T-cell (primary cell): Measurements from ENCODE around the gene KLHL35. TPM values are rescaled to one million over a fixed set of nuclear protein-coding genes. Genes with fewer than 3 reads are reported as not detected.

Experiments used
- ATAC-seq, 4 experiments: fragments of 200-7000 bp in 3 of 4; fragments of 150-1000 bp in 1 of 4; cut with Tn5 transposase; replicated peaks in 1 of 4; 1 replicate in 3 of 4; 2 replicates in 1 of 4; pipeline ENCODE4 v1.10.0; 2021; ENCODE audit warnings: moderate library complexity in 3 of 4, mild to moderate bottlenecking in 2 of 4, moderate number of reproducible peaks in 1 of 4
- CTCF ChIA-PET, 2 donors: fragments of 300-600 bp; sonication (Branson Sonifier 250); formaldehyde crosslinking; loops; one replicate each; lab custom pipeline; 2022; ENCODE audit warnings: antibody characterized with exemption in 2 of 2; lab: Charles Lee
- POLR2A ChIA-PET, 2 donors: fragments of 300-600 bp; sonication (Branson Sonifier 250); formaldehyde crosslinking; loops; one replicate each; lab custom pipeline; 2022; ENCODE audit warnings: antibody characterized with exemption in 2 of 2; lab: Charles Lee
- DNase-seq, 35 experiments: peaks; one replicate each; pipeline versions ENCODE4 v3.0.0 to v3.0.0-alpha.2; 2013 to 2023
- H3K27ac ChIP-seq: one replicate; pipeline ENCODE4 v1.5.1; 2013; ENCODE audit warnings: low read length
- H3K27me3 ChIP-seq, 2 experiments: replicated peaks in 1 of 2; 1 replicate in 1 of 2; 2 replicates in 1 of 2; pipeline versions ENCODE4 v1.6.1 to v1.7.0; 2013; ENCODE audit warnings: low read length in 1 of 2, mixed read lengths in 1 of 2; ENCODE audit not compliant: control insufficient read depth in 2 of 2, insufficient read depth in 2 of 2; ENCODE audit errors: extremely low read depth in 1 of 2
- H3K36me3 ChIP-seq, 2 donors: 1 replicate in 1 of 2; 2 replicates in 1 of 2; pipeline versions ENCODE4 v1.6.1 to v1.7.0; 2013; ENCODE audit warnings: low read length in 1 of 2; ENCODE audit not compliant: control insufficient read depth in 2 of 2, insufficient read depth in 1 of 2; ENCODE audit errors: extremely low read depth in 1 of 2
- H3K4me1 ChIP-seq, 2 experiments: 1 replicate in 1 of 2; 2 replicates in 1 of 2; pipeline versions ENCODE4 v1.6.1 to v1.7.0; 2013; ENCODE audit warnings: low read length in 2 of 2, mixed read lengths in 1 of 2; ENCODE audit not compliant: insufficient read depth in 2 of 2, control insufficient read depth in 1 of 2; ENCODE audit errors: extremely low read depth in 1 of 2
- H3K4me3 ChIP-seq, 2 donors: 1 replicate in 1 of 2; 2 replicates in 1 of 2; pipeline versions ENCODE4 v1.5.1 to v1.7.0; 2013; ENCODE audit warnings: mild to moderate bottlenecking in 2 of 2, low read length in 1 of 2, moderate library complexity in 1 of 2; ENCODE audit not compliant: control insufficient read depth in 1 of 2; ENCODE audit errors: extremely low read depth in 1 of 2
- H3K9me3 ChIP-seq: 2 replicates; pipeline ENCODE4 v1.7.0; 2013
- H3K27ac Mint-ChIP-seq, 2 donors: one replicate each; pipeline ENCODE4 v1.8.0; 2020 to 2021; ENCODE audit warnings: mild to moderate bottlenecking in 2 of 2, mixed read lengths in 2 of 2
- H3K27me3 Mint-ChIP-seq, 2 donors: one replicate each; pipeline ENCODE4 v1.8.0; 2021 to 2022; ENCODE audit warnings: mixed read lengths in 2 of 2
- H3K36me3 Mint-ChIP-seq: one replicate; pipeline ENCODE4 v1.8.0; 2021; ENCODE audit warnings: mixed read lengths
- H3K4me1 Mint-ChIP-seq, 3 donors: one replicate each; pipeline ENCODE4 v1.8.0; 2020 to 2022; ENCODE audit warnings: mixed read lengths in 3 of 3, mild to moderate bottlenecking in 1 of 3
- H3K4me3 Mint-ChIP-seq, 3 donors: one replicate each; pipeline ENCODE4 v1.8.0; 2020 to 2022; ENCODE audit warnings: mild to moderate bottlenecking in 3 of 3, mixed read lengths in 3 of 3, moderate library complexity in 3 of 3
- H3K9me3 Mint-ChIP-seq, 3 donors: one replicate each; pipeline ENCODE4 v1.8.0; 2020 to 2022; ENCODE audit warnings: mixed read lengths in 3 of 3
- WGBS: methylation state at CpG from one replicate; pipeline ENCODE4 v1.1.5; 2013; ENCODE audit warnings: missing lambda C conversion rate; ENCODE audit not compliant: insufficient coverage; 5-methylcytosine and 5-hydroxymethylcytosine counted together
- total RNA-seq, 35 experiments: library from RNA in 6 of 35; stranded (reverse) in 6 of 35; fragments of 120-200 nt in 1 of 35; gene quantifications; one replicate each; pipeline versions ENCODE4 v1.2.1 to v1.2.4 and lab custom pipeline; 2013 to 2026

KLHL35 gene
- total RNA-seq, 5 donors from 2014 or later (not counting 1 experiment from before 2014, with no cell fraction given), result 0.33 to 2.9 (median 1.5) TPM

DNA sequence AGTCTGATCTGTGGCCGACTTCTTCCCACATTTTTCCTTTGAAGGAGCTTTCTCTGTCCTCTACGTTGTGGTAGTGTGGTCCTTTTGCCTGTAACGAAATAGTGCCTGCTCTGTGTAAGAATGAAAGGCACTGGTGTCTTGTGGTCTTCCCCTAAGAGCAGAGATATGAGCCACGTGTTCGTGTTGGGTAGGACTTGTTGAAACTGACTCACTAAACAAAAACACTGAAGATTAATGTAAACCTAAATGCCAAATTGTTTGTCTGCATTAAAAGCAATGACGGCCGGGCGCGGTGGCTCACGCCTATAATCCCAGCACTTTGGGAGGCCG lies 43.8 kb downstream of the KLHL35 start:
- DNase-seq (no peak), ATAC-seq (no peak)
- peaks cover 4 to 6% (median 6%) of the 10 kb centered on the region in 3 donors for H3K4me1 Mint-ChIP-seq
- H3K4me1 ChIP-seq, result peaks cover 0 to 12% of the 10 kb centered on the region in 2 experiments
- no peak overlapping the region for H3K4me3 ChIP-seq
- POLR2A ChIA-PET, result interaction anchor here in 1 of 2 donors (0.7 kb wide), 1 partner anchor 465 kb away, joined by 3 read pairs; no protein-coding TSS in a partner anchor
- H3K9me3 ChIP-seq, result no peaks in the 10 kb centered on the region
- H3K9me3 Mint-ChIP-seq, result no peaks in the 10 kb centered on the region
- CTCF ChIA-PET, result interaction anchor here (0.6 to 2.6 kb wide), 12 partner anchors 10 to 477 kb away, joined by 3 to 14 read pairs (median 4); partner anchors contain the start of genes GDPD5 (in 1 of the 2) and RPS3 (in 1 of the 2)
- no peaks in the 10 kb centered on the region for H3K36me3 Mint-ChIP-seq
- H3K4me3 Mint-ChIP-seq, result no peak overlapping the region
- H3K27ac ChIP-seq, result no peak overlapping the region
- no peak overlapping the region for H3K27ac Mint-ChIP-seq
- peaks cover 0 to 1% of the 10 kb centered on the region in 2 donors for H3K27me3 Mint-ChIP-seq
- WGBS, result no CpG with 5 or more reads among the region's 11 CpGs
- H3K36me3 ChIP-seq, result no peaks in the 10 kb centered on the region
- peaks cover 0 to 19% of the 10 kb centered on the region in 2 experiments for H3K27me3 ChIP-seq

DNA sequence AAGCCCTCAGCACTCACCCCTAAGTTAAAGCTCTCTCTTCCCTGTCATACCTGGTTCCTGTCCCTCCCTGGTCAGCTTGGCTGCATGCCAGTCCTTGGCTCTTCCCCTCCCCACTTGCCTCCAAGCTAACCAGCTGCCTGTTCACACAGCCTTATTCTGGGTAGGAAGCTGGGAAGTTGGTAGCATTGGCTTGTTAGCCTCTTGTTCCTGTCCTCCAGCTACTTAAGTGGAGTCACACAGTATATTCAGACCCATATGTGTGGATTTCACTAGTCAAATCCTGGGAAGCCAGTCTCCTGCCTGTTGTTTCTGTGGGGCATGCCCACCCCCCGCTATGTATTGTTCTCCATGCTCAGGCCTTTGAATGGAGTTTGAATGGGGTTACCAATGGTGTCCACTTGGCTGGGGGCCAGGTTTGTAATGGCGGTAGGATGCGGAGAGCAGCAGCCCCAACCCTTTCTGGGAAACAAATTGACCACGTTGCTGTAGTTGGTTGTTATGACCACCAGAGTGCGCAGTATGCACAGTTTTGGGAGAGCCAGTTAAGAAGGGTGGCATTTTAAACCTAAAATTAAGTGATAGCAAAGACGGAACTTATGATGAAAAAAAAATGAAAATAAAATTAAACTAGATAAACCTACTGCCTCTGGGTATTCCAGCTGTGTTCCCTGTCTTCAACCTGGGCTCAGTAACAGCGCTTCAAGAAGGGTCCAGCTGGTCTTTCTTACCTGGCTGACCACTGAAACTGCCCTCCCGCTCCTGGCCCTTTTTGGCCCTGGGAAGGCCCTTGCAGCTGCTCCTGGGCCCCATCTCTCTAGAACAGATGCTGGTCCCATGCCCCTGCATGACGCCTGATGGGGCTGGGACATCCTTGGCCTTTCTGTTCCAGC lies 44.4 kb downstream of the KLHL35 start:
- Mint-ChIP-seq H3K27me3 (peaks cover 0 to 1% of the 10 kb centered on the region in 2 donors), H3K36me3 (no peaks in the 10 kb centered on the region), H3K9me3 (no peaks in the 10 kb centered on the region), H3K4me3 (no peak overlapping the region), H3K4me1 (peaks cover 10 to 12% (median 12%) of the 10 kb centered on the region in 3 donors), H3K27ac (no peak overlapping the region)
- H3K9me3 ChIP-seq, result no peaks in the 10 kb centered on the region
- H3K4me1 ChIP-seq, result peaks cover under 1 to 18% of the 10 kb centered on the region in 2 experiments
- no peak overlapping the region for H3K4me3 ChIP-seq
- H3K36me3 ChIP-seq, result no peaks in the 10 kb centered on the region
- ChIA-PET POLR2A (interaction anchor here in 1 of 2 donors (0.7 kb wide), 2 partner anchors 64 to 466 kb away, joined by 3 to 4 read pairs; no protein-coding TSS in a partner anchor), CTCF (interaction anchor here (0.6 to 2.6 kb wide), 20 partner anchors 11 to 248 kb away, joined by 3 to 14 read pairs (median 4); partner anchors contain the start of genes GDPD5 (in 1 of the 2) and RPS3 (in 1 of the 2))
- ATAC-seq, result peak; percentile 81 to 86 (median 84)
- peak; percentile 39 to 86 (median 61) for DNase-seq
- peaks cover 0 to 19% of the 10 kb centered on the region in 2 experiments for H3K27me3 ChIP-seq
- 35% methylated on average over 7 of the region's 9 CpGs for WGBS
- H3K27ac ChIP-seq, result no peak overlapping the region

DNA sequence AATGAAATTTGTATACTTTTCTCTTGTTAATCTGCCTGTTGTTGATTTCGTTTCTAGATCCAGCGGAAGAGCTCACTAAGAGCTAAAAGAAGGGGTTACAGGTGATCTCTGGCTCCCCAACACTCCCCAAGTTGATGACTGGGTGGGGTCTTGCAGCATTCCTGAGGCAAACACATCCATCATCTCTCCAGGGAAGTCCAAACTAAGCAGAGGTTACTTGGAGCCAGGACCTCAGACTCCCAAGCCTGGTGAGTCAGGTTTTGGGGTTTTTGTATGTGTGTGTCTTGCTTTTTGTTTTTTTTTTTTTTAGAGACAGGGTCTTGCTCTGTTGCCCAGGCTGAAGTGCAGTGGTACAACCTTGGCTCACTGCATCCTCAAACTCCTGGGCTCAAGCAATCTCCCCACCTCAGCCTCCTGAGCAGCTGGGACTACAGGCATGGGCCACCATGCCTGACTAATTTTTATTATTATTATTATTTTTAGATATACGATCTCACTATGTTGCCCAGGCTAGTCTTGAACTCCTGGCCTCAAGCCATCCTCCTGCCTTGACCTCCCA lies 45.2 kb downstream of the KLHL35 start:
- no peak for ATAC-seq
- peaks cover 8 to 26% of the 10 kb centered on the region in 2 experiments for H3K4me1 ChIP-seq
- no peak overlapping the region for H3K4me3 ChIP-seq
- DNase-seq, result no peak
- CTCF ChIA-PET, result interaction anchor here (0.6 to 2.6 kb wide), 18 partner anchors 11 to 247 kb away, joined by 3 to 14 read pairs (median 4); partner anchors contain the start of gene RPS3 (in 1 of the 2)
- no peaks in the 10 kb centered on the region for H3K36me3 ChIP-seq
- Mint-ChIP-seq H3K4me3 (no peak overlapping the region), H3K27me3 (peaks cover 0 to 1% of the 10 kb centered on the region in 2 donors), H3K4me1 (peaks cover 17 to 19% (median 19%) of the 10 kb centered on the region in 3 donors), H3K27ac (no peak overlapping the region), H3K36me3 (no peaks in the 10 kb centered on the region), H3K9me3 (no peaks in the 10 kb centered on the region)
- H3K9me3 ChIP-seq, result no peaks in the 10 kb centered on the region
- POLR2A ChIA-PET, result interaction anchor here in 1 of 2 donors (0.6 to 0.7 kb wide), 2 partner anchors 9 to 65 kb away, joined by 3 to 4 read pairs; no protein-coding TSS in a partner anchor
- no CpG with 5 or more reads among the region's 3 CpGs for WGBS
- H3K27ac ChIP-seq, result no peak overlapping the region
- H3K27me3 ChIP-seq, result peaks cover 0 to 19% of the 10 kb centered on the region in 2 experiments

DNA sequence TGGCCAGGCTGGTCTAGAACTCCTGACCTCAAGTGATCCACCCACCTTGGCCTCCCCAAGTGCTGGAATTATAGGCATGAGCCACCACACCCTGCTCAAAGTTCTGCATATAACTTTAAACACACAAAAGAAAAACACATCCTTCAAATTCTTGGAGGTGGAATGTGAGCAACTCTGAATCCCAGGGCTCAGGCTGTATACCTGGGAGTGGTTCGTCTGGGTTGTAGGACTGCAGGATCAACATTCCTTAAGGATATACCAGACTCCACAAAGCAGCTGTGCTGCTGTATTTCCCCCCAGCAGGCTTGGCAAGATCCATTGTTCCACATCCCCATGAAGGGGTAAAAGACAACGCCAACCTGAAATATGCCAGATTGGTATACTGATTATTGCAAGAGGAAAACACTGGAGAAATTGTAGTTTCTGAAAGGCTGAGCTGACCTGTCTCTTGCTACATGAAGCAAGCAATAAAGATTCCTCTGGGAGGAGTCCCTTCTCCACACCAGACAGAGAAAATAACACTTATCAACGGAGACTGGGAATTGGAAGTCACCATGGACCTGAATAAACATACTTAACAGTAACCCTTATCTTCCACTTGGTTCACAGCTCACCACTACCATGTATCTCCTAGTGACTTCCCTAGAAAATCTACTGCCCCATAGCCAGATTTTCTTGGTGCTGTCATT lies 45.9 kb downstream of the KLHL35 start:
- ATAC-seq (no peak), DNase-seq (no peak)
- CTCF ChIA-PET, result interaction anchor here (0.6 to 4.2 kb wide), 9 partner anchors 57 to 145 kb away, joined by 3 to 38 read pairs (median 4); no protein-coding TSS in a partner anchor
- Mint-ChIP-seq H3K27ac (no peak overlapping the region), H3K9me3 (no peaks in the 10 kb centered on the region), H3K27me3 (peaks cover 0 to 1% of the 10 kb centered on the region in 2 donors), H3K36me3 (no peaks in the 10 kb centered on the region), H3K4me1 (peaks cover 17 to 21% (median 19%) of the 10 kb centered on the region in 3 donors), H3K4me3 (no peak overlapping the region)
- H3K9me3 ChIP-seq, result no peaks in the 10 kb centered on the region
- H3K36me3 ChIP-seq, result no peaks in the 10 kb centered on the region
- 67% methylated on average over 1 of the region's 3 CpGs for WGBS
- peaks cover 0 to 19% of the 10 kb centered on the region in 2 experiments for H3K27me3 ChIP-seq
- no peak overlapping the region for H3K4me3 ChIP-seq
- POLR2A ChIA-PET, result no interaction called here
- peaks cover 10 to 33% of the 10 kb centered on the region in 2 experiments for H3K4me1 ChIP-seq
- no peak overlapping the region for H3K27ac ChIP-seq

DNA sequence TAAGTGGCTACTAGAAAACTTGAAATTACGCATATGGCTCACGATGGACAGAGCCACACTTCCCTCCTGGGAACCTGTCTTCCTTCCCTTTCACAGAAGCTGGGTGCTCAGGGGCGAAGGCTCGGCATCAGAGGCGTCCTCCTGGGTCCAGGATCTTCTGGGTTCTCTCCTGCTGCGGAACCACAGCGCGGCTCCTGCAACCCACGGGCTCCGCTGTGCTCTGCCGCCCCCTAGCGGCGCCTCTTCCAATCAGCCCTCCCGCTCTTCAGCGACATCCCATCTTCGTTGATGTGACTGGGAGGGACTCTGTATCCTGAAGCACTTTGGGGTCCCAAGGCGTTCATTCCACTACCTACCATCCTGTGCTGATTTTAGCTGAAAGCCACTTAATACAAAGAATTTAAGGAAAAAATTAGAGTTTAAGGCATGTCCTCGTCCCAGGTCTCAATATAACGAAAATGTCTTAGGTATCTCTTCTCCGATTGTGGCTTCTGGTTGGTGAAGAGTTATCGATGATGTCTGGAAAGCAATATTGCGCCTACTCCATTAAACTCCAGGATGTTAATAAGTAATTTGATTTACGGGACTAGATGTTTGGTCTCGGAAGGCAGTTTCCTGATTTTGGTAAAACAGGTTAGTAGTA lies 48.4 kb downstream of the KLHL35 start:
- no peaks in the 10 kb centered on the region for H3K9me3 Mint-ChIP-seq
- H3K4me1 ChIP-seq, result peaks cover 10 to 33% of the 10 kb centered on the region in 2 experiments
- H3K4me1 Mint-ChIP-seq, result peaks cover 17 to 26% (median 21%) of the 10 kb centered on the region in 3 donors
- no peaks in the 10 kb centered on the region for H3K27me3 Mint-ChIP-seq
- H3K27me3 ChIP-seq, result peaks cover 0 to 13% of the 10 kb centered on the region in 2 experiments
- 36% methylated on average over 5 of the region's 24 CpGs for WGBS
- peak overlapping the region; percentile 53 to 75 (median 60) for H3K4me3 Mint-ChIP-seq
- ChIA-PET CTCF (interaction anchor here (0.6 to 4.4 kb wide), 15 partner anchors 16 to 1747 kb away, joined by 3 to 38 read pairs (median 4); no protein-coding TSS in a partner anchor), POLR2A (no interaction called here)
- H3K36me3 ChIP-seq, result no peaks in the 10 kb centered on the region
- peak overlapping the region in 1 of 2 donors; percentile 10 for H3K4me3 ChIP-seq
- no peaks in the 10 kb centered on the region for H3K9me3 ChIP-seq
- peak; percentile 39 to 92 (median 70) for DNase-seq
- no peaks in the 10 kb centered on the region for H3K36me3 Mint-ChIP-seq
- H3K27ac ChIP-seq, result no peak overlapping the region
- peak; percentile 74 to 87 (median 78) for ATAC-seq
- H3K27ac Mint-ChIP-seq, result peak overlapping the region; percentile 88
